HepG2 (cell line): ENCODE results near the gene TAMALIN. TPM values are rescaled to one million over a fixed set of nuclear protein-coding genes. Genes with fewer than 3 reads are reported as not detected.

Source experiments
- ADNP ChIP-seq: sonication (generic); formaldehyde crosslinking; IDR thresholded peaks from 2 replicates; pipeline ENCODE4 v1.4.0; 2020; ENCODE audit warnings: missing genetic modification reagents
- BRD4 ChIP-seq: sonication (generic); formaldehyde crosslinking; IDR thresholded peaks from 2 replicates; pipeline ENCODE4 v1.4.0; 2020; ENCODE audit warnings: missing genetic modification reagents
- KLF13 ChIP-seq: sonication (generic); formaldehyde crosslinking; IDR thresholded peaks from 2 replicates; pipeline ENCODE4 v1.4.0; 2020; ENCODE audit warnings: mild to moderate bottlenecking, missing genetic modification reagents
- NCOA1 ChIP-seq: sonication (generic); formaldehyde crosslinking; IDR thresholded peaks from 2 replicates; pipeline ENCODE4 v1.9.0; 2021; ENCODE audit warnings: missing genetic modification reagents
- NCOA5 ChIP-seq: sonication (generic); formaldehyde crosslinking; IDR thresholded peaks from 2 replicates; pipeline ENCODE4 v1.4.0; 2020; ENCODE audit warnings: missing genetic modification reagents
- NR1H2 ChIP-seq: sonication (generic); formaldehyde crosslinking; IDR thresholded peaks from 2 replicates; pipeline ENCODE4 v1.8.1; 2022; ENCODE audit warnings: low read depth, missing genetic modification reagents, borderline replicate concordance
- SIX1 ChIP-seq: sonication (generic); formaldehyde crosslinking; IDR thresholded peaks from 2 replicates; pipeline ENCODE4 v1.4.0; 2020; ENCODE audit warnings: missing genetic modification reagents, borderline replicate concordance
- STAT5B ChIP-seq: sonication (generic); formaldehyde crosslinking; IDR thresholded peaks from 2 replicates; pipeline ENCODE4 v1.4.0; 2020; ENCODE audit warnings: missing genetic modification reagents
- TBL1XR1 ChIP-seq: fragments of 150-350 bp; IDR thresholded peaks from 2 replicates; pipeline ENCODE4 v1.6.1; 2014; ENCODE audit warnings: borderline replicate concordance, low read length; ENCODE audit not compliant: partially characterized antibody
- THAP11 ChIP-seq: IDR thresholded peaks from 2 replicates; pipeline ENCODE4 v1.6.1; 2016; ENCODE audit warnings: missing biosample characterization, missing genetic modification reagents
- YEATS2 ChIP-seq: sonication (generic); formaldehyde crosslinking; IDR thresholded peaks from 2 replicates; pipeline ENCODE4 v1.4.0; 2020; ENCODE audit warnings: missing genetic modification reagents, borderline replicate concordance
- ZBTB26 ChIP-seq: IDR thresholded peaks from 2 replicates; pipeline ENCODE4 v1.6.1; 2016; ENCODE audit warnings: missing compliant biosample characterization, missing genetic modification reagents, borderline replicate concordance
- ZFX ChIP-seq: sonication (generic); formaldehyde crosslinking; IDR thresholded peaks from 2 replicates; pipeline ENCODE4 v1.4.0; 2020; ENCODE audit warnings: mild to moderate bottlenecking, low read depth, missing genetic modification reagents, moderate library complexity
- ZNF121 ChIP-seq: sonication (generic); formaldehyde crosslinking; IDR thresholded peaks from 2 replicates; pipeline ENCODE4 v1.5.0; 2020; ENCODE audit warnings: mild to moderate bottlenecking, missing genetic modification reagents
- ZNF234 ChIP-seq: sonication (generic); formaldehyde crosslinking; conservative IDR thresholded peaks from 2 replicates; pipeline ENCODE4 v1.5.1; 2020; ENCODE audit warnings: mild to moderate bottlenecking, missing genetic modification reagents
- ZNF430 ChIP-seq: sonication (generic); formaldehyde crosslinking; IDR thresholded peaks from 2 replicates; pipeline ENCODE4 v1.9.0; 2021; ENCODE audit warnings: mild to moderate bottlenecking, missing genetic modification reagents
- ZNF562 ChIP-seq: sonication (generic); formaldehyde crosslinking; IDR thresholded peaks from 2 replicates; pipeline ENCODE4 v1.8.0; 2022; ENCODE audit warnings: missing genetic modification reagents, borderline replicate concordance
- ZNF569 ChIP-seq: sonication (generic); formaldehyde crosslinking; IDR thresholded peaks from 2 replicates; pipeline ENCODE4 v1.5.0; 2020; ENCODE audit warnings: mild to moderate bottlenecking, missing genetic modification reagents, moderate library complexity, borderline replicate concordance
- ZNF629 ChIP-seq: sonication (generic); formaldehyde crosslinking; conservative IDR thresholded peaks from 2 replicates; pipeline ENCODE4 v1.5.0; 2020; ENCODE audit warnings: missing genetic modification reagents
- ZNF703 ChIP-seq: sonication (generic); formaldehyde crosslinking; IDR thresholded peaks from 2 replicates; pipeline ENCODE4 v1.5.1; 2020; ENCODE audit warnings: missing genetic modification reagents, mild to moderate bottlenecking, moderate library complexity, borderline replicate concordance
- ZXDC ChIP-seq: sonication (generic); formaldehyde crosslinking; IDR thresholded peaks from 2 replicates; pipeline ENCODE4 v1.5.0; 2020; ENCODE audit warnings: mild to moderate bottlenecking, missing genetic modification reagents
- polyA plus RNA-seq, 8 experiments: library from polyadenylated mRNA; depleted of rRNA in 3 of 8; stranded (reverse) in 7 of 8; unstranded in 1 of 8; fragments of >200 nt; fragmentation: Illumina TruSeq in 4 of 8; extraction: Trizol in 4 of 8; gene quantifications; 2 replicates each; pipeline versions ENCODE4 v1.2.1 to v1.2.3, GENCODE V29; 2011 to 2016; ENCODE audit warnings: low read depth in 4 of 8, missing spikeins in 1 of 8, mixed read lengths in 1 of 8; ENCODE audit not compliant: insufficient read depth in 1 of 8
- total RNA-seq, 5 experiments: library from RNA; depleted of rRNA; stranded (reverse); fragments of >200 nt; fragmentation: Illumina TruSeq; extraction: Trizol; gene quantifications; 2 replicates each; pipeline ENCODE4 v1.2.3, GENCODE V29; 2016; ENCODE audit warnings: low read depth in 1 of 5
- TF ChIP-seq, protein P1 (sequence below): sonication (generic); formaldehyde crosslinking; IDR thresholded peaks from 2 replicates; pipeline ENCODE4 v1.8.1; 2022; ENCODE audit warnings: low read depth, mild to moderate bottlenecking, missing genetic modification reagents
- TF ChIP-seq, protein P2 (sequence below): sonication (generic); IDR thresholded peaks from 2 replicates; pipeline ENCODE4 v1.6.1; 2016; ENCODE audit warnings: low read depth, borderline replicate concordance

TAMALIN gene
- total and polyA plus RNA-seq, 2 of the 13 experiments (the other 11 are each of a cell fraction or from before 2014, with no cell fraction given) = 2.9 to 10.9 TPM

GRCh38 chr12:52062167-52063081 is 55.7 kb downstream of the TAMALIN start (continued):
- TF ChIP-seq ZXDC (CRISPR knock-in tag) (no peak), NCOA5 (CRISPR knock-in tag) (no peak), ZNF562 (CRISPR knock-in tag) (no peak), STAT5B (no peak), TBL1XR1 (no peak), BRD4 (no peak), ZNF430 (CRISPR knock-in tag) (no peak), SIX1 (no peak), THAP11 (no peak), ZFX (CRISPR knock-in tag) (peak; percentile 72), NCOA1 (CRISPR knock-in tag) (no peak), ZNF569 (CRISPR knock-in tag) (no peak), NR1H2 (CRISPR knock-in tag) (no peak), ZNF629 (no peak), ADNP (CRISPR knock-in tag) (no peak), YEATS2 (CRISPR knock-in tag) (no peak), KLF13 (no peak), ZNF234 (CRISPR knock-in tag) (no peak), ZNF703 (CRISPR knock-in tag) (no peak), ZNF121 (CRISPR knock-in tag) (0 out of 2 replicates have a peak, but pooled peaks have one; percentile 4), ZBTB26 (CRISPR knock-in tag) (no peak)
- TF ChIP-seq, protein P1, sequence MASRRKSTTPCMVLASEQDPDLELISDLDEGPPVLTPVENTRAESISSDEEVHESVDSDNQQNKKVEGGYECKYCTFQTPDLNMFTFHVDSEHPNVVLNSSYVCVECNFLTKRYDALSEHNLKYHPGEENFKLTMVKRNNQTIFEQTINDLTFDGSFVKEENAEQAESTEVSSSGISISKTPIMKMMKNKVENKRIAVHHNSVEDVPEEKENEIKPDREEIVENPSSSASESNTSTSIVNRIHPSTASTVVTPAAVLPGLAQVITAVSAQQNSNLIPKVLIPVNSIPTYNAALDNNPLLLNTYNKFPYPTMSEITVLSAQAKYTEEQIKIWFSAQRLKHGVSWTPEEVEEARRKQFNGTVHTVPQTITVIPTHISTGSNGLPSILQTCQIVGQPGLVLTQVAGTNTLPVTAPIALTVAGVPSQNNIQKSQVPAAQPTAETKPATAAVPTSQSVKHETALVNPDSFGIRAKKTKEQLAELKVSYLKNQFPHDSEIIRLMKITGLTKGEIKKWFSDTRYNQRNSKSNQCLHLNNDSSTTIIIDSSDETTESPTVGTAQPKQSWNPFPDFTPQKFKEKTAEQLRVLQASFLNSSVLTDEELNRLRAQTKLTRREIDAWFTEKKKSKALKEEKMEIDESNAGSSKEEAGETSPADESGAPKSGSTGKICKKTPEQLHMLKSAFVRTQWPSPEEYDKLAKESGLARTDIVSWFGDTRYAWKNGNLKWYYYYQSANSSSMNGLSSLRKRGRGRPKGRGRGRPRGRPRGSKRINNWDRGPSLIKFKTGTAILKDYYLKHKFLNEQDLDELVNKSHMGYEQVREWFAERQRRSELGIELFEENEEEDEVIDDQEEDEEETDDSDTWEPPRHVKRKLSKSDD (CRISPR knock-in tag) = no peak
- TF ChIP-seq, protein P2, sequence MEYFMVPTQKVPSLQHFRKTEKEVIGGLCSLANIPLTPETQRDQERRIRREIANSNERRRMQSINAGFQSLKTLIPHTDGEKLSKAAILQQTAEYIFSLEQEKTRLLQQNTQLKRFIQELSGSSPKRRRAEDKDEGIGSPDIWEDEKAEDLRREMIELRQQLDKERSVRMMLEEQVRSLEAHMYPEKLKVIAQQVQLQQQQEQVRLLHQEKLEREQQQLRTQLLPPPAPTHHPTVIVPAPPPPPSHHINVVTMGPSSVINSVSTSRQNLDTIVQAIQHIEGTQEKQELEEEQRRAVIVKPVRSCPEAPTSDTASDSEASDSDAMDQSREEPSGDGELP = peak; percentile 36; the same call in 1 of the 2 replicates
